DMS53 (cell line): ENCODE data around the gene HPSE2.
A peak's percentile ranks its signal among the peaks of the same experiment; 100 is the strongest.

Experiments used
- DNase-seq: peaks from one replicate; lab custom pipeline; 2025; lab: John Stamatoyannopoulos, UW

Gene HPSE2

GRCh38 chr10:98676895-98677294 is 558.8 kb downstream of the HPSE2 start:
- DNase-seq: peak; percentile 40

GRCh38 chr10:98675902-98676301 is 559.8 kb downstream of the HPSE2 start:
- DNase-seq: no peak

GRCh38 chr10:98673171-98673782 is 562.4 kb downstream of the HPSE2 start:
- peak; percentile 94 for DNase-seq

- no peak for DNase-seq
These were observed 568.6 kb downstream of the HPSE2 start for GRCh38 chr10:98667081-98667480.

- no peak for DNase-seq
These were observed 569.4 kb downstream of the HPSE2 start for GRCh38 chr10:98666276-98666675.

- DNase-seq: peak; percentile 80
These were observed 571.2 kb downstream of the HPSE2 start for GRCh38 chr10:98664329-98665042.

GRCh38 chr10:98659951-98660350 is 575.7 kb downstream of the HPSE2 start:
- DNase-seq: no peak

- no peak for DNase-seq
These were observed 580.2 kb downstream of the HPSE2 start for GRCh38 chr10:98655492-98655891.

GRCh38 chr10:98649170-98649569 is 586.5 kb downstream of the HPSE2 start:
- no peak for DNase-seq

- no peak for DNase-seq
These were observed 588.4 kb downstream of the HPSE2 start for GRCh38 chr10:98646998-98647917.

GRCh38 chr10:98644466-98644865 is 591.2 kb downstream of the HPSE2 start:
- DNase-seq: no peak

- DNase-seq: no peak
These were observed 593.4 kb downstream of the HPSE2 start for GRCh38 chr10:98642281-98642680.

- no peak for DNase-seq
These were observed 596.7 kb downstream of the HPSE2 start for GRCh38 chr10:98638920-98639319.

- peak; percentile 24 for DNase-seq
These were observed 598.7 kb downstream of the HPSE2 start for GRCh38 chr10:98636921-98637329.

- no peak for DNase-seq
These were observed 603.0 kb downstream of the HPSE2 start for GRCh38 chr10:98632456-98633150.

GRCh38 chr10:98628206-98628605 is 607.4 kb downstream of the HPSE2 start:
- no peak for DNase-seq

GRCh38 chr10:98627711-98628110 is 607.9 kb downstream of the HPSE2 start:
- DNase-seq: no peak

- no peak for DNase-seq
These were observed 610.7 kb downstream of the HPSE2 start for GRCh38 chr10:98624963-98625362.

- DNase-seq: no peak
These were observed 612.5 kb downstream of the HPSE2 start for GRCh38 chr10:98623176-98623575.

- no peak for DNase-seq
These were observed 614.0 kb downstream of the HPSE2 start for GRCh38 chr10:98621630-98622029.

- no peak for DNase-seq
These were observed 615.1 kb downstream of the HPSE2 start for GRCh38 chr10:98620503-98620902.

GRCh38 chr10:98619446-98619845 is 616.2 kb downstream of the HPSE2 start:
- no peak for DNase-seq
